Lung (tissue), 12 donors: ENCODE measurements around the gene RGMB. TPM values are rescaled to one million over a fixed set of nuclear protein-coding genes. Genes with fewer than 3 reads are reported as not detected.

Source experiments
- ATAC-seq: fragments of 200-7000 bp; cut with Tn5 transposase; one replicate; pipeline ENCODE4 v1.9.1; 2020; ENCODE audit warnings: moderate number of reproducible peaks; ENCODE audit not compliant: insufficient read depth, low FRiP score
- DNase-seq, 3 donors: peaks; one replicate each; pipeline ENCODE4 v3.0.0-alpha.2; 2013 to 2017
- H3K27ac ChIP-seq, 2 donors: one replicate each; pipeline ENCODE4 v1.5.1; 2013; ENCODE audit warnings: mild to moderate bottlenecking in 2 of 2, moderate library complexity in 2 of 2, control low read depth in 1 of 2, inconsistent platforms in 1 of 2, low read depth in 1 of 2, low read length in 1 of 2
- H3K27me3 ChIP-seq, 3 donors: one replicate each; pipeline ENCODE4 v1.5.1; 2013; ENCODE audit warnings: low read length in 2 of 3; ENCODE audit not compliant: control insufficient read depth in 3 of 3, insufficient read depth in 3 of 3
- H3K36me3 ChIP-seq, 4 donors: one replicate each; pipeline ENCODE4 v1.5.1; 2013; ENCODE audit warnings: low read length in 4 of 4, mild to moderate bottlenecking in 1 of 4, moderate library complexity in 1 of 4; ENCODE audit not compliant: control insufficient read depth in 4 of 4, insufficient read depth in 4 of 4
- H3K4me1 ChIP-seq, 5 donors: one replicate each; pipeline ENCODE4 v1.5.1; 2013; ENCODE audit warnings: low read length in 5 of 5, mild to moderate bottlenecking in 2 of 5, moderate library complexity in 1 of 5; ENCODE audit not compliant: control insufficient read depth in 5 of 5, insufficient read depth in 5 of 5
- H3K4me3 ChIP-seq: one replicate; pipeline ENCODE4 v1.5.1; 2013; ENCODE audit warnings: mild to moderate bottlenecking, control low read depth, moderate library complexity
- H3K9ac ChIP-seq, 2 donors: one replicate each; pipeline ENCODE4 v1.5.1; 2013; ENCODE audit warnings: low read length in 2 of 2, control low read depth in 1 of 2; ENCODE audit not compliant: insufficient read depth in 1 of 2
- H3K9me3 ChIP-seq, 4 donors: one replicate each; pipeline ENCODE4 v1.5.1; 2013; ENCODE audit warnings: low read length in 3 of 4, mild to moderate bottlenecking in 1 of 4, moderate library complexity in 1 of 4; ENCODE audit not compliant: control insufficient read depth in 4 of 4, insufficient read depth in 3 of 4
- WGBS, 2 donors: extraction: QIAGEN DNeasy Blood & Tissue Kit; methylation state at CpG; one replicate each; pipeline ENCODE4 v1.1.7; 2013; 5-methylcytosine and 5-hydroxymethylcytosine counted together
- polyA plus RNA-seq, 2 donors: library from polyadenylated mRNA; stranded (reverse); fragments of 200-250 nt; gene quantifications; one replicate each; pipeline ENCODE4 v1.2.1, GENCODE V29; 2013
- total RNA-seq, 2 donors: library from RNA; depleted of rRNA in 1 of 2; stranded (reverse); fragments of >200 nt in 1 of 2; gene quantifications; one replicate each; pipeline ENCODE4 v1.2.1, GENCODE V29; 2014 to 2021
- TF ChIP-seq, protein P1 (sequence below): IDR thresholded peaks from 2 replicates; pipeline ENCODE4 v1.5.1; 2012; ENCODE audit warnings: mild to moderate bottlenecking; ENCODE audit errors: control extremely low read depth, extremely low read depth
- donor health status: control.
- donor health status: control.
- donor health status: Bipolar disorder and iron deficiency.
- donor health status: healthy.
- donor health status: DM: yes; HTN: yes; CAD: no.

The RGMB gene
- total and polyA plus RNA-seq, 4 donors = 3.8 to 31.7 (median 15.1) TPM

DNA sequence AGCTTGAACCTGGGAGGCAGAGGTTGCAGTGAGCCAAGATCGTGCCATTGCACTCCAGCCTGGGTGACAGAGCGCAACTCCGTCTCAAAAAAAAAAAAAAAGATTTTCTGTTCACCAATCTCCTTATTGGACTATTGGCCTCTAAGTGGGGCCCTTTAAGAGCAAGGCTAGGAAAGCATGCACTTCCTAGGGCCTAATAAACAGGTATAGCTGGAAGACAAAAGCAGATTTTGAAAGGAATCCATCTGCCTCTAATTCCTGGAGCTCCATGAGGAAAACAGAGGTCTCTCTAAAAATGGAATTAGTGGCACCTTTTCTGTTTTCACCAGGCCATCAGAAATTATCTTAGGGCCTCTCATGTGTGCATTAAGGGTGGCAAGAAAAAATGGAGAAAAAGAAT lies 70.0 kb downstream of the RGMB start:
- Histone ChIP-seq H3K27me3 (no peaks in the 10 kb centered on the region), H3K4me3 (no peak overlapping the region), H3K4me1 (peaks cover 0 to 4% (median 0%) of the 10 kb centered on the region in 5 donors), H3K9me3 (peaks cover 0 to 6% (median 1%) of the 10 kb centered on the region in 4 donors), H3K27ac (no peak overlapping the region), H3K36me3 (no peaks in the 10 kb centered on the region), H3K9ac (no peak overlapping the region)
- TF ChIP-seq, protein P1, sequence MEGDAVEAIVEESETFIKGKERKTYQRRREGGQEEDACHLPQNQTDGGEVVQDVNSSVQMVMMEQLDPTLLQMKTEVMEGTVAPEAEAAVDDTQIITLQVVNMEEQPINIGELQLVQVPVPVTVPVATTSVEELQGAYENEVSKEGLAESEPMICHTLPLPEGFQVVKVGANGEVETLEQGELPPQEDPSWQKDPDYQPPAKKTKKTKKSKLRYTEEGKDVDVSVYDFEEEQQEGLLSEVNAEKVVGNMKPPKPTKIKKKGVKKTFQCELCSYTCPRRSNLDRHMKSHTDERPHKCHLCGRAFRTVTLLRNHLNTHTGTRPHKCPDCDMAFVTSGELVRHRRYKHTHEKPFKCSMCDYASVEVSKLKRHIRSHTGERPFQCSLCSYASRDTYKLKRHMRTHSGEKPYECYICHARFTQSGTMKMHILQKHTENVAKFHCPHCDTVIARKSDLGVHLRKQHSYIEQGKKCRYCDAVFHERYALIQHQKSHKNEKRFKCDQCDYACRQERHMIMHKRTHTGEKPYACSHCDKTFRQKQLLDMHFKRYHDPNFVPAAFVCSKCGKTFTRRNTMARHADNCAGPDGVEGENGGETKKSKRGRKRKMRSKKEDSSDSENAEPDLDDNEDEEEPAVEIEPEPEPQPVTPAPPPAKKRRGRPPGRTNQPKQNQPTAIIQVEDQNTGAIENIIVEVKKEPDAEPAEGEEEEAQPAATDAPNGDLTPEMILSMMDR = no peak
- ATAC-seq = no peak
- WGBS, 2 donors = 97 to 99% methylated on average over 3 of the region's 3 CpGs
- DNase-seq = no peak

DNA sequence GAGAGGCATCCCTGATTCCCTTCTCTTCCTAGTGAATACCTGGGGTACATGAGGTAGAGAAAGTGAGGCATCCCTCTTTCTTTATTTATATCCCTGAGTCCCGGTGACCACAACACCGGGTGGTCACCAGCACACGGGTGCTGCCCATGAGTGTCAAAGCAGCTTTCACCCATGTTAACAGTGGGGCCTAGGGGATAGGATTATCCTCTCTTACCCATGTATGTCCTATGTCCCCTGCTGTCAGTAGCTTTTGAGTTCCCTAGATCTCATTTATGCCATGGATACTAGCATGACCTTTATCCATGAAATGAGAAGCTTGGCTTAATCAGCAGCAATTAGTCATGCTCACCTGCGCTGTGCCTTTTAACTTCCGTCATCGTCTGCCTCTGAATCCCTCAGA lies 71.4 kb downstream of the RGMB start:
- no peaks in the 10 kb centered on the region for H3K36me3 ChIP-seq
- ATAC-seq (no peak), DNase-seq (no peak)
- H3K9me3 ChIP-seq = peaks cover 0 to 6% (median 1%) of the 10 kb centered on the region in 4 donors
- no peaks in the 10 kb centered on the region for H3K27me3 ChIP-seq
- H3K27ac ChIP-seq = no peak overlapping the region
- no peaks in the 10 kb centered on the region for H3K4me1 ChIP-seq
- TF ChIP-seq, protein P1 = no peak
- H3K4me3 ChIP-seq = no peak overlapping the region
- WGBS, 2 donors = 91 to 96% methylated on average over 6 of the region's 6 CpGs
- no peak overlapping the region for H3K9ac ChIP-seq

DNA sequence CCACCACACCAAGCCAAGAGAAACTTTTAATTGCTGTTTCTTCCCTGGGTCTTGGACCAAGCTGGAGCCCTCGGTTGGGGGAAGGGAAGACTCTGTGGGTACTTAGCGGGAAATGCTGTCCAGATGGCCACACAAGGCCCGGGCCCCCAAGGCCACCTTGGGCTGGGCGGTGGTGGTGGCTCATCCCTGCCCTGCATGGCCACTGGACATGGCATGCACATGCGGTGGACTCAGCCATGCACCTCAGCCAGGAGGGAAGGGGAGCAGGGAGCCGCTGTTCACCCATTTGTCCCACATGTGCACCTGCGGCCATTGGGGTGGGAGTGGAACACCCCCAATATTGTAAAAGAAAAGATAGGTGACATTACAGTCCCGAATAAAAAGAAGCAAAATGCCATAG lies 72.4 kb downstream of the RGMB start:
- Histone ChIP-seq H3K27ac (no peak overlapping the region), H3K9ac (no peak overlapping the region), H3K4me3 (no peak overlapping the region), H3K36me3 (no peaks in the 10 kb centered on the region), H3K27me3 (no peaks in the 10 kb centered on the region), H3K9me3 (peaks cover 0 to 6% (median 1%) of the 10 kb centered on the region in 4 donors), H3K4me1 (no peaks in the 10 kb centered on the region)
- no peak for DNase-seq
- ATAC-seq = no peak
- 97 to 98% methylated on average over 8 of the region's 8 CpGs for WGBS, 2 donors
- TF ChIP-seq, protein P1 = no peak

Other genes starting within 250 kb of the RGMB start
- 100 to 1,000 TPM in 1 of 2 donors, 10 to 100 TPM in 1; 26.0 to 126 TPM for gene CHD1, start 155.3 kb downstream of the RGMB start, total RNA-seq
- gene CHD1, start 155.3 kb downstream of the RGMB start, polyA plus RNA-seq = 10 to 100 TPM; 17.8 to 19.1 TPM